IMR-90 (cell line): ENCODE measurements around the gene EIF2B2. TPM values are rescaled to one million over a fixed set of nuclear protein-coding genes. Genes with fewer than 3 reads are reported as not detected.

Experiments
- ATAC-seq: fragments of 200-7000 bp; cut with Tn5 transposase; 2 replicates; pipeline ENCODE4 v1.9.1; 2020; ENCODE audit warnings: low read depth, mild to moderate bottlenecking, moderate library complexity
- BruUV-seq: library from RNA; stranded (reverse); fragments of 400-500 nt; replicated peaks from 2 replicates; lab custom pipeline; 2021; lab: Mats Ljungman, UMichigan
- CTCF ChIA-PET: fragments of 300-600 bp; formaldehyde crosslinking; extraction: SDS; loops from one replicate; lab custom pipeline; 2021; ENCODE audit warnings: antibody characterized with exemption; lab: Yijun Ruan, JAX
- POLR2A ChIA-PET: fragments of 300-600 bp; sonication (Branson Sonifier 250); formaldehyde crosslinking; loops from one replicate; lab custom pipeline; 2022; ENCODE audit warnings: antibody characterized with exemption; ENCODE audit not compliant: unreplicated experiment; lab: Charles Lee
- DNase-seq: peaks from one replicate; pipeline ENCODE4 v3.0.0; 2013
- H2AFZ ChIP-seq: replicated peaks from 2 replicates; pipeline ENCODE3; 2013; ENCODE audit warnings: low read length, mild to moderate bottlenecking; ENCODE audit not compliant: poor library complexity
- H2AK5ac ChIP-seq: 2 replicates; pipeline ENCODE4 v1.6.1; 2013; ENCODE audit warnings: low read depth, low read length, inconsistent platforms
- H2AK9ac ChIP-seq: replicated peaks from 2 replicates; pipeline ENCODE3; 2013; ENCODE audit warnings: mild to moderate bottlenecking, low read depth, low read length, moderate library complexity; ENCODE audit not compliant: poor library complexity
- H2BK120ac ChIP-seq: 2 replicates; pipeline ENCODE4 v1.6.1; 2013; ENCODE audit warnings: low read depth, low read length, inconsistent platforms
- H2BK15ac ChIP-seq: 3 replicates; pipeline ENCODE4 v1.6.1; 2013; ENCODE audit warnings: low read depth, low read length, inconsistent platforms
- H2BK20ac ChIP-seq: 2 replicates; pipeline ENCODE4 v1.6.1; 2013; ENCODE audit warnings: low read depth, mild to moderate bottlenecking, inconsistent platforms, low read length, moderate library complexity
- H2BK5ac ChIP-seq: 2 replicates; pipeline ENCODE4 v1.6.1; 2013; ENCODE audit warnings: mild to moderate bottlenecking, low read depth, low read length, inconsistent platforms; ENCODE audit not compliant: poor library complexity, severe bottlenecking
- H3K14ac ChIP-seq: replicated peaks from 2 replicates; pipeline ENCODE4 v1.6.1; 2013; ENCODE audit warnings: low read depth, low read length, inconsistent platforms
- H3K18ac ChIP-seq: 2 replicates; pipeline ENCODE4 v1.6.1; 2013; ENCODE audit warnings: low read depth, low read length, control low read depth
- H3K23ac ChIP-seq: 2 replicates; pipeline ENCODE4 v1.6.1; 2013; ENCODE audit warnings: low read depth, low read length, inconsistent platforms
- H3K27ac ChIP-seq: 2 replicates; pipeline ENCODE4 v1.5.1; 2013; ENCODE audit warnings: mild to moderate bottlenecking, control low read depth, low read length; ENCODE audit not compliant: insufficient read depth
- H3K27me3 ChIP-seq: 2 replicates; pipeline ENCODE4 v1.6.1; 2013; ENCODE audit warnings: low read length; ENCODE audit not compliant: control insufficient read depth, insufficient read depth
- H3K36me3 ChIP-seq: 2 replicates; pipeline ENCODE4 v1.6.1; 2013; ENCODE audit warnings: low read length, mixed read lengths; ENCODE audit not compliant: control insufficient read depth, insufficient read depth
- H3K4ac ChIP-seq: 2 replicates; pipeline ENCODE4 v1.6.1; 2013; ENCODE audit warnings: low read depth, low read length, inconsistent platforms
- H3K4me1 ChIP-seq: 2 replicates; pipeline ENCODE4 v1.6.1; 2013; ENCODE audit warnings: low read length, mixed read lengths; ENCODE audit not compliant: control insufficient read depth, insufficient read depth
- H3K4me2 ChIP-seq: 2 replicates; pipeline ENCODE4 v1.6.1; 2013; ENCODE audit warnings: low read depth, mild to moderate bottlenecking, control low read depth, low read length, moderate library complexity
- H3K4me3 ChIP-seq: 2 replicates; pipeline ENCODE4 v1.5.1; 2013; ENCODE audit warnings: low read depth, mild to moderate bottlenecking, control low read depth, low read length, moderate library complexity; ENCODE audit not compliant: insufficient read depth
- H3K56ac ChIP-seq: 2 replicates; pipeline ENCODE4 v1.6.1; 2013; ENCODE audit warnings: low read length, inconsistent platforms; ENCODE audit not compliant: insufficient read depth; ENCODE audit errors: extremely low read depth
- H3K79me1 ChIP-seq, 2 experiments: 2 replicates each; pipeline ENCODE4 v1.6.1; 2013; ENCODE audit warnings: low read length in 2 of 2, inconsistent platforms in 1 of 2, low read depth in 1 of 2
- H3K9ac ChIP-seq: 2 replicates; pipeline ENCODE4 v1.6.1; 2013; ENCODE audit warnings: low read depth, low read length, control low read depth
- H3K9me1 ChIP-seq: 2 replicates; pipeline ENCODE4 v1.6.1; 2013; ENCODE audit warnings: low read length, inconsistent platforms; ENCODE audit not compliant: insufficient read depth
- H3K9me3 ChIP-seq: 2 replicates; pipeline ENCODE4 v1.6.1; 2013; ENCODE audit warnings: low read length; ENCODE audit not compliant: control insufficient read depth, insufficient read depth
- H4K20me1 ChIP-seq: 2 replicates; pipeline ENCODE4 v1.6.1; 2013; ENCODE audit warnings: low read length, inconsistent platforms; ENCODE audit not compliant: insufficient read depth
- H4K5ac ChIP-seq: 2 replicates; pipeline ENCODE4 v1.6.1; 2013; ENCODE audit warnings: mild to moderate bottlenecking, low read depth, low read length, control low read depth
- H4K8ac ChIP-seq, 2 experiments: 2 replicates each; pipeline ENCODE4 v1.6.1; 2013; ENCODE audit warnings: low read depth in 2 of 2, low read length in 2 of 2, control low read depth in 1 of 2, inconsistent platforms in 1 of 2
- H4K91ac ChIP-seq: 2 replicates; pipeline ENCODE4 v1.6.1; 2013; ENCODE audit warnings: low read depth, low read length, inconsistent platforms; ENCODE audit not compliant: insufficient read depth
- BHLHE40 ChIP-seq: fragments of 150-350 bp; IDR thresholded peaks from 2 replicates; pipeline ENCODE4 v1.6.1; 2016; ENCODE audit warnings: mild to moderate bottlenecking, low read depth, low read length
- CEBPB ChIP-seq: IDR thresholded peaks from 2 replicates; pipeline ENCODE4 v1.6.1; 2012; ENCODE audit warnings: low read depth, low read length, improper control_type of control experiment
- CHD1 ChIP-seq: IDR thresholded peaks from 2 replicates; pipeline ENCODE4 v1.6.1; 2012; ENCODE audit warnings: low read depth, low read length, improper control_type of control experiment
- CTCF ChIP-seq: conservative IDR thresholded peaks from 2 replicates; pipeline ENCODE4 v1.5.1; 2012; ENCODE audit warnings: mild to moderate bottlenecking, low read depth, low read length, improper control_type of control experiment
- ELK1 ChIP-seq: fragments of 150-350 bp; IDR thresholded peaks from 2 replicates; pipeline ENCODE4 v1.6.1; 2016; ENCODE audit warnings: low read depth, mild to moderate bottlenecking, low read length, moderate library complexity, borderline replicate concordance
- FOS ChIP-seq: fragments of 150-350 bp; IDR thresholded peaks from 2 replicates; pipeline ENCODE4 v1.6.1; 2016; ENCODE audit warnings: low read depth, low read length
- MAFK ChIP-seq: IDR thresholded peaks from 2 replicates; pipeline ENCODE4 v1.6.1; 2012; ENCODE audit warnings: low read depth, low read length, improper control_type of control experiment
- MAZ ChIP-seq: IDR thresholded peaks from 2 replicates; pipeline ENCODE4 v1.6.1; 2012; ENCODE audit warnings: low read depth, mild to moderate bottlenecking, low read length, improper control_type of control experiment, moderate library complexity, borderline replicate concordance
- MXI1 ChIP-seq: IDR thresholded peaks from 2 replicates; pipeline ENCODE4 v1.6.1; 2012; ENCODE audit warnings: low read depth, mild to moderate bottlenecking, low read length, moderate library complexity, borderline replicate concordance
- RCOR1 ChIP-seq: IDR thresholded peaks from 2 replicates; pipeline ENCODE4 v1.6.1; 2012; ENCODE audit warnings: mild to moderate bottlenecking, low read length, improper control_type of control experiment; ENCODE audit not compliant: insufficient replicate concordance
- SMC3 ChIP-seq: fragments of 150-350 bp; IDR thresholded peaks from 2 replicates; pipeline ENCODE4 v1.6.1; 2016; ENCODE audit warnings: low read depth, mild to moderate bottlenecking, antibody characterized with exemption, low read length, moderate library complexity
- WGBS, 2 experiments: methylation state at CpG; one replicate each; pipeline versions ENCODE4 v1.1.5 to v1.1.7; 2013; ENCODE audit warnings: missing lambda C conversion rate in 2 of 2; ENCODE audit not compliant: insufficient read length in 1 of 2; ENCODE audit errors: extremely low coverage in 2 of 2; 5-methylcytosine and 5-hydroxymethylcytosine counted together
- dilution Hi-C: fragments of 300-500 bp; cut with HindIII; formaldehyde crosslinking; loops from one replicate; pipeline ENCODE4 v1.14.3; 2018; ENCODE audit warnings: low sequenced_read_pairs; ENCODE audit not compliant: unreplicated experiment
- in situ Hi-C: fragments of 300-500 bp; cut with MboI; formaldehyde crosslinking; loops from 3 replicates; pipeline ENCODE4 v1.14.3; 2019; ENCODE audit warnings: low sequenced_read_pairs, inconsistent platforms, mixed read lengths
- intact Hi-C: fragments of 100-400 bp; cut with micrococcal nuclease; formaldehyde crosslinking; loops from 2 replicates; pipeline ENCODE4 v1.10.0; 2022
- polyA plus RNA-seq, 3 experiments: library from polyadenylated mRNA; depleted of rRNA; stranded (reverse); fragments of >200 nt; gene quantifications; 2 replicates each; pipeline ENCODE4 v1.2.3, GENCODE V29; 2012; ENCODE audit warnings: low replicate concordance in 1 of 3
- total RNA-seq: library from RNA; depleted of rRNA; stranded (reverse); fragments of >200 nt; gene quantifications from 2 replicates; pipeline ENCODE4 v1.2.3, GENCODE V29; 2012

The EIF2B2 gene
- total and polyA plus RNA-seq, 2 of the 4 experiments (the other 2 are of a cell fraction), result 63.6 to 70.1 TPM

GRCh38 chr14:74954232-74954946, 48.3 kb upstream of the EIF2B2 start:
- TF ChIP-seq ELK1 (no peak), CEBPB (no peak), SMC3 (no peak), FOS (no peak), RCOR1 (no peak), MAZ (no peak), MAFK (no peak), CHD1 (no peak), BHLHE40 (no peak), CTCF (no peak), MXI1 (no peak)
- no peak overlapping the region for H3K4ac ChIP-seq
- dilution Hi-C loops, result no loop called here
- H3K9ac ChIP-seq, result no peak overlapping the region
- no peaks in the 10 kb centered on the region for H3K79me1 ChIP-seq
- DNase-seq (no peak), ATAC-seq (no peak)
- CTCF ChIA-PET, result no interaction called here
- H3K4me3 ChIP-seq, result no peak overlapping the region
- peak overlapping the region; percentile 21; the same call in 1 of the 2 replicates for H3K4me2 ChIP-seq
- peak overlapping the region; percentile 54 for H2AFZ ChIP-seq
- H4K8ac ChIP-seq, result no peak overlapping the region
- no peak overlapping the region for H2BK15ac ChIP-seq
- POLR2A ChIA-PET, result interaction anchor here (1.0 kb wide), 1 partner anchor 13 kb away, joined by 3 read pairs; no protein-coding TSS in a partner anchor
- H3K9me1 ChIP-seq, result 0 out of 2 replicates have a peak, but pooled peaks cover 6% of the 10 kb centered on the region
- no peak overlapping the region for H3K18ac ChIP-seq
- no peak overlapping the region for H4K5ac ChIP-seq
- intact Hi-C loops, result no loop called here
- no peak overlapping the region for H3K23ac ChIP-seq
- H2BK120ac ChIP-seq, result no peak overlapping the region
- no peak overlapping the region for H3K27ac ChIP-seq
- 24% methylated on average over 4 of the region's 18 CpGs; no CpG with 5 or more reads in 1 of the 2 experiments for WGBS, 2 experiments
- no peak overlapping the region for H2BK20ac ChIP-seq
- no peaks in the 10 kb centered on the region for H4K20me1 ChIP-seq
- H2BK5ac ChIP-seq, result no peak overlapping the region
- H2AK9ac ChIP-seq, result no peak overlapping the region
- H4K91ac ChIP-seq, result no peak overlapping the region
- BruUV-seq, result no TSS peak
- no peaks in the 10 kb centered on the region for H3K9me3 ChIP-seq
- H2AK5ac ChIP-seq, result no peak overlapping the region
- no peak overlapping the region for H3K14ac ChIP-seq
- in situ Hi-C loops, result no loop called here
- no peaks in the 10 kb centered on the region for H3K36me3 ChIP-seq
- H3K56ac ChIP-seq, result no peak overlapping the region
- H3K27me3 ChIP-seq, result peaks cover 17% of the 10 kb centered on the region
- H3K4me1 ChIP-seq, result peaks cover 13% of the 10 kb centered on the region; the same call in 1 of the 2 replicates
